Right ventricle myocardium inferior (tissue), 1 donor: Measurements from ENCODE around the gene LRP1. TPM values are rescaled to one million over a fixed set of nuclear protein-coding genes. Genes with fewer than 3 reads are reported as not detected.

ENCODE experiments used
- ATAC-seq: fragments of 200-7000 bp; cut with Tn5 transposase; one replicate; pipeline ENCODE4 v1.9.1; 2020; ENCODE audit warnings: mild to moderate bottlenecking, moderate library complexity
- DNase-seq: peaks from one replicate; pipeline ENCODE4 v3.0.0; 2021; ENCODE audit errors: missing footprints
- intact Hi-C: fragments of 100-400 bp; cut with DNase I; formaldehyde crosslinking; loops from one replicate; pipeline ENCODE4 v1.11.0; 2022
- total RNA-seq: library from RNA; stranded (reverse); fragmentation: NEBNext Ultra II Directional; extraction: Animal tissue kit (Norgen Biotek cat#: 25700); gene quantifications from one replicate; pipeline ENCODE4 v1.2.1, GENCODE V29; 2021
- donor health status: DM: no; HTN: yes; CAD: no; lungs with severe emphysema.

LRP1 gene
- total RNA-seq, 1 donor from 2014 or later = 143 TPM

DNA sequence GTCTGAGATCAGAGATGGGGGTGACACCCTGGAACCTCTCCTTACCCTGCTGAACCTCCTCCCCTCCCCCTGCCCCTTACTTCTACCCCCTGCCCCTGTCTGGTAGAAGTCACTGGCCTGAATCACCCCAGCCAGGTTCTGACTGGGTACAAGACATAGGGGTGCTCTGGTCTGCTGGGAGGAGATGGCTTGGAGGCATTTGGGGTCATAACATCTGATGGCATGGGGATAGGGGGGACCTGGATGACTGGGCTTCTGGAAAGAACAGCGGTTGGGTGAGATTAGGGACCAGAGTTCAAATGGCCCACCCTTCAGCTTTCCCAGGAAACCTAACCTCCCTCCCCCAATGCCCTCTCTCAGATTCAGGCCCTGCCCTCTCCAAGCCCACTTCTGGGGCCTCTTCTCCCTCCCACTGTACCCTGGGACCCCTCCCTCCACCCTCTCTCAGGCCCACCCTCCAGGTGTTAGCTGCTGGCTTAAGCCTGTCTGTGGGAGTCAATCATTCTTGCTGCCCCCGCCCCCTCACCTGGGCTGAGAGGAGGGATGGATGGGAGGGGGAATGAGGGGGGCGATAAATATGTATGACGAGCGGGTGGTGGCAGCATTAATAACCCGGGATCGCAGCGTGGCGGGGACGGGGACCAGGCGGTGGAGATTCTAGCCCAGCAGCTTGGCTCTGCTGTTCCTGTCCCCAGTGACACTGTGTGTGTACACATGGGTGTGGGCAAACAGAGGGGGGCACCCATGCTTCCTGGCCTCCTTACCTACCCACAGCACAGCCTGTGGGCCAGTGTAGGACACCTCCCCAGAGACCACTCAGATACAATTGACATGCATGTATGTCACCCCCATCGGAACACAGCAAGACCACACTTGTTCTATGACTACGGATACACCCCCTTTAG is 94.3 kb downstream of the LRP1 start:
- DNase-seq (no peak), ATAC-seq (no peak)
- intact Hi-C loops = no loop called here

DNA sequence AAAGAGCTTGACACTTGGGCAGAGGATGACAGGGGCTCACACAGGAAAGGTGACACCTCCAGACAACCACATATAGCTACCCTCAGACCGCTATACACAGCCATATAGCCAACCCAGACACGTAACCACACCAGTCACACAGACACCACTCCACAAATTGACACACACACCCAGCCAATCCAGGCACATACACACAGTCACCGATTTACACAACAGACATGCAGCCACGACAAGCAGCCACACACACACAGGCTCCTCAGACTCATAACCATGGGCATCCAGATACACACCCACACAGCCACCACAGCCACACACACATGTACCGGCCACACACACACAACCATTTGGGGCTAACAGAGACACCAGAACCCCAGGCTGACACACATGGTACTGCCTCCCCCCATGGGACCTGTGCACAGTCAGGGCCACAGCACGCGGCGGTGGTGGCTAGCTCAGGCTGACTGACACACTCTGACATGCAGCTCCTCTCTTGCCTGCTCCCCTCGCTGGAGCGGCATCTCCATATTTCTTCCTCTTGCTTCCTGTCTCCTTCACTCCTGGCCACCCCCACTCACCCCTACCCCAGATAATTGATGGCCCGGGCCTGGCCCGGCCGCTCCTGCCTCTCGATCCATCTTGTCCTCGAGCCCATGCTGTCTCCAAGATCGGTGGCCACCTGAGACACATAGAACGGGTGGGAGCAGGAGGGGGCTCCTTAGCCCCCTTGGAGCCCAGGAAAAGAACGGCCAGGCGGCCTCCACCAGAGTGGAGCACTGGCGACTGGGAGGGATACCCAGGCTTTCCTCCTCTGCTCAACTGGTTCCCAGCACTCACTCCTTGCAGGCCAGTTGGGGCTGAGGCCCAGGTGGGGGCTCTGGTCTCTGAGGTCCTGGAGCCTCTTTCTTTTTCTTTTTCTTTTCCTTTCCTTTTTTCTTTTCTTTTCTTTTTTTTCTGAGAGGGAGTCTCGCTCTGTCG is 95.2 kb downstream of the LRP1 start:
- intact Hi-C loops = no loop called here
- DNase-seq = peak; percentile 55

GRCh38 chr12:57224278-57224972 is 96.1 kb downstream of the LRP1 start:
- intact Hi-C loops = no loop called here

More for the DNA sequence above, 95.2 kb downstream of the LRP1 start:
- no peak for ATAC-seq

GRCh38 chr12:57224973-57225679 is 96.8 kb downstream of the LRP1 start:
- intact Hi-C loops = no loop called here
- DNase-seq (peak; percentile 86), ATAC-seq (peak; percentile 38)

More at GRCh38 chr12:57224278-57224972, 96.1 kb downstream of the LRP1 start:
- peak; percentile 59 for DNase-seq
- ATAC-seq = no peak

GRCh38 chr12:57225680-57226210 is 97.5 kb downstream of the LRP1 start:
- intact Hi-C loops = no loop called here
- no peak for ATAC-seq
- peak; percentile 22 for DNase-seq

GRCh38 chr12:57226588-57227314 is 98.5 kb downstream of the LRP1 start:
- intact Hi-C loops = no loop called here
- ATAC-seq (no peak), DNase-seq (peak; percentile 30)

GRCh38 chr12:57227315-57228115 is 99.2 kb downstream of the LRP1 start:
- ATAC-seq (no peak), DNase-seq (no peak)
- intact Hi-C loops = no loop called here

DNA sequence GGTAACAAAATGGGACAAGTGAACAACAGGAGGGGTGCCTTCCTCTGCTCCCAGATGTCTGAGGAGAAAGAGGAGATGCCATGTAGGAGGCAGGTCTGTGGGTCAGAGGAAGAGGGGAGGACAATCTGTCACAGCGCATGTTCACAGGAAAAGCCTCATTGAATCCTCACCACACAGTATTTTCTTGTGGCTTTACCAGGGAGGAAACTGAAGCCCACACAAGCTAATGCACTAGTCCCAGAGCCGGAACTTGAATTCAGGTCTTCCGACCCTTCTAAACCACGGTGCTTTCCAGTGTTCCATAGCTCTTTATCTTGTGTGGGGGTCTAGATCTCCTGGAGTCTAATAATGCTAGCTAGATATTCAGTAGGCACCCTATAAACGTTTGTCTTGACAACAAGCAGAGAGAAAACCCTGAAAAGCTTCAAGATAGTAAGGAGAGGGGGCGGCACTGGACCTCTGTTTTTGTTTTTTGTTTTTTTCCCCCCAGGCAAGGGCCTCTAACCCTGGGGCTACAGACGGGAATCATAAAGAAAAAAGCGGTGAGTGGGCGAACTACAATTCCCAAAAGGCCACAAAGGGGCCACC is 100.9 kb downstream of the LRP1 start:
- DNase-seq (no peak), ATAC-seq (no peak)
- intact Hi-C loops = no loop called here

- ATAC-seq (peak; percentile 79), DNase-seq (peak; percentile 94)
- intact Hi-C loops = no loop called here
Measured at GRCh38 chr12:57229634-57230380, 101.5 kb downstream of the LRP1 start, which contains the start of gene SHMT2. SHMT2 (plus strand) TSS chr12:57229711; CDS start chr12:57229779, 68 bp downstream.

DNA sequence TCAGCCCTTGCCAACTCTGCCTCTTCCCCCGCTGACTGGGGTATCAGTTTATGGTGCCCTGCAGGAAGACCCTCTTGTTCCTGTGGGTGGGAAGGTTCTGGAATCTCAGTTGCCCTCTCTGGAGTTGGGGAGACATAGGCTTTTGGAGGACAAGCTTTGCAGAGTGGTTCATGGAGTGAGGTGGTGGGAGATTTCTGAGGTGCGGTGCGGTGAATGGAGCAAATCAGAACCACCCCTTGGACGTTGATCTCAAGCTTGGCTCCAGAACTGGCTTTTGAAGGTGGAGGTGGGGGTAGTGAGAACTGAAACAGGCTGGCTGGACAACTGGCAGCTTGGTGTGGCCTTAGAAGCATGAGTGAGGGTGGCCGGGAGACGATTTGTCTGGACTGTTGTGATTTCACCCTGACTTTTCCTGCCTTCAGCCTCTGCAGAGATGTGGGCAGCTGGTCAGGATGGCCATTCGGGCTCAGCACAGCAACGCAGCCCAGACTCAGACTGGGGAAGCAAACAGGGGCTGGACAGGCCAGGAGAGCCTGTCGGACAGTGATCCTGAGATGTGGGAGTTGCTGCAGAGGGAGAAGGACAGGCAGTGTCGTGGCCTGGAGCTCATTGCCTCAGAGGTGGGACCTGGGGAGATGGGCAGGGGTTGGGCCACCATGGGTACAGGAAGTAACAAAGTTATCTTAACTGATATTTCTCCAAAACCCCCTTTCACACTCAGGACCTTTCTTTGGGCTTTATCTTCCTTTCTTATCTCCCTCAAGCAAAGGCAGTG is 102.3 kb downstream of the LRP1 start:
- intact Hi-C loops = no loop called here
- DNase-seq = peak; percentile 44
- ATAC-seq = no peak

- intact Hi-C loops = no loop called here
Measured at GRCh38 chr12:57231276-57232021, 103.2 kb downstream of the LRP1 start.

DNA sequence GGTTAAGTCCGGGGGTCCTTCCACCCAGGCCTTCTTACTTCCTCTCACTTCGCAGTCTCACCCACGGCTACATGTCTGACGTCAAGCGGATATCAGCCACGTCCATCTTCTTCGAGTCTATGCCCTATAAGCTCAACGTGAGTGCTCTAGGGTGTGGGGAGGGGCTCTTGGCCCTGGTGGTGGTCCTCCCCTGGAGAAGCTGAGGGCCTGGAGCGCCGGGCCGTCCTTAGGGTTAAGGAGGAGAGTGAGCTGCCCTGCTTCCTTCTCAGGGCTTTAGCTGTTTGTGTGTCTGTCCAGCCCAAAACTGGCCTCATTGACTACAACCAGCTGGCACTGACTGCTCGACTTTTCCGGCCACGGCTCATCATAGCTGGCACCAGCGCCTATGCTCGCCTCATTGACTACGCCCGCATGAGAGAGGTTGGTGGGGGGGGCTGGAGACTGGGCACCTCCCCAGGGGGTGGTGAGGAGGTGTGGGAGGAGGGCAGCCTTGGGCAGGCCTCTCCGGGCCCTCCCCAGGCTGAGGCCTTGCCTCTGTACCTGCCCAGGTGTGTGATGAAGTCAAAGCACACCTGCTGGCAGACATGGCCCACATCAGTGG is 104.0 kb downstream of the LRP1 start:
- intact Hi-C loops = no loop called here
- ATAC-seq (no peak), DNase-seq (no peak)

More at GRCh38 chr12:57231276-57232021, 103.2 kb downstream of the LRP1 start:
- peak; percentile 45 for DNase-seq
- ATAC-seq = no peak

- ATAC-seq (no peak), DNase-seq (no peak)
- intact Hi-C loops = no loop called here
Measured at GRCh38 chr12:57233357-57234232, 105.3 kb downstream of the LRP1 start.
